ENCODE results near the gene COL4A5. TPM values are rescaled to one million over a fixed set of nuclear protein-coding genes. Genes with fewer than 3 reads are reported as not detected.

The COL4A5 gene
- total and polyA plus RNA-seq, 2 of the 8 experiments (the other 6 are each of a cell fraction or from before 2014, with no cell fraction given): 24.9 to 30.2 TPM

- H3K56ac ChIP-seq (replicated peaks; ENCODE audit: insufficient read length, low read depth, low read length): peak overlapping the region; percentile 70
- no peak overlapping the region for H4K8ac ChIP-seq (ENCODE audit: extremely low read depth, insufficient read depth, low read length)
- no peaks in the 10 kb centered on the region for H3K27me3 ChIP-seq (replicated peaks in 1 of 4; ENCODE audit: control insufficient read depth in 3 of 4, extremely low read depth in 1 of 4, insufficient read depth in 3 of 4, low read length in 3 of 4)
- no peaks in the 10 kb centered on the region for H4K20me1 ChIP-seq (replicated peaks in 1 of 2; ENCODE audit: control insufficient read depth in 1 of 2, insufficient read depth in 2 of 2, low read length in 2 of 2)
- peak overlapping the region; percentile 84 for H3K4me2 ChIP-seq (ENCODE audit: insufficient read depth in 1 of 2, low read depth in 2 of 2, low read length in 2 of 2)
- H2BK15ac ChIP-seq (ENCODE audit: low read length): no peak overlapping the region
- H2AK5ac ChIP-seq (ENCODE audit: low read depth, low read length): no peak overlapping the region
- H4K5ac ChIP-seq (ENCODE audit: insufficient read length, low read depth, low read length): peak overlapping the region; percentile 60
- H3K4me3 ChIP-seq (ENCODE audit: extremely low read depth in 1 of 4, insufficient read depth in 2 of 4, low read depth in 3 of 4, low read length in 4 of 4): peak overlapping the region; percentile 67 to 77 (median 73)
- no peak overlapping the region for H2BK12ac ChIP-seq (ENCODE audit: low read depth, low read length)
- ChIA-PET CTCF (ENCODE audit: partially characterized antibody) (interaction anchor here (0.6 to 1.0 kb wide), 4 partner anchors 8 to 1446 kb away, joined by 3 read pairs; no protein-coding TSS in a partner anchor), POLR2A (ENCODE audit: partially characterized antibody) (interaction anchor here (1.0 to 1.1 kb wide), 2 partner anchors 10 to 14 kb away, joined by 3 read pairs; no protein-coding TSS in a partner anchor)
- H3K27ac ChIP-seq (ENCODE audit: low read depth, low read length): peak overlapping the region; percentile 52; the same call in 1 of the 2 replicates
- 2% methylated on average over 23 of the region's 25 CpGs; no CpG with 5 or more reads in 1 of the 2 experiments for WGBS, 2 experiments (ENCODE audit: extremely low coverage in 1 of 2, insufficient coverage in 1 of 2, insufficient read length in 1 of 2, insufficient replicate concordance in 2 of 2, low coverage in 1 of 2, low lambda C conversion rate in 2 of 2, missing lambda C conversion rate in 1 of 2)
- H2BK5ac ChIP-seq (ENCODE audit: low read depth, low read length): no peak overlapping the region
- no peak overlapping the region for H3K23ac ChIP-seq (ENCODE audit: insufficient read length)
- no peak overlapping the region for H2BK120ac ChIP-seq (replicated peaks; ENCODE audit: low read depth, low read length)
- peaks cover 0 to 43% of the 10 kb centered on the region in 2 experiments; a peak in 2 of 4 replicates for H3K79me2 ChIP-seq (ENCODE audit: control insufficient read depth in 1 of 2, insufficient read depth in 2 of 2, low read length in 2 of 2)
- DNase-seq (ENCODE audit: low read depth in 1 of 2, low spot score in 2 of 2): no peak
- H3K36me3 ChIP-seq (ENCODE audit: control insufficient read depth in 2 of 4, insufficient read depth in 4 of 4, low read length in 3 of 4): peaks cover 0 to 2% (median 0%) of the 10 kb centered on the region in 4 experiments; a peak in 1 of 8 replicates
- H3K9me3 ChIP-seq (ENCODE audit: insufficient read depth in 2 of 2, low read depth in 1 of 2, low read length in 1 of 2): no peaks in the 10 kb centered on the region; a peak in 1 of 4 replicates
- H2BK20ac ChIP-seq (ENCODE audit: low read length): no peak overlapping the region
- peaks cover 4% of the 10 kb centered on the region; the same call in 1 of the 2 replicates for H3K23me2 ChIP-seq (ENCODE audit: low read depth, low read length)
- H4K91ac ChIP-seq (replicated peaks; ENCODE audit: insufficient read length, low read length): no peak overlapping the region
- peak overlapping the region; percentile 99; the same call in 1 of the 2 replicates for H2AFZ ChIP-seq (ENCODE audit: low read length)
- no peak overlapping the region; the same call in none of the 2 replicates for H3K18ac ChIP-seq (ENCODE audit: extremely low read depth, low read length)
- H3K79me1 ChIP-seq (ENCODE audit: low read depth, low read length): no peaks in the 10 kb centered on the region
- peaks cover 0 to 6% (median 1%) of the 10 kb centered on the region in 4 experiments; a peak in 2 of 7 replicates for H3K4me1 ChIP-seq (replicated peaks in 1 of 4; ENCODE audit: control insufficient read depth in 3 of 4, insufficient read depth in 4 of 4, low read length in 3 of 4)
- no peak for FAIRE-seq
- no peak overlapping the region for H3K4ac ChIP-seq (replicated peaks; ENCODE audit: insufficient read length, low read depth, low read length)
- peak overlapping the region; percentile 9 to 60 (median 40) for H3K9ac ChIP-seq (replicated peaks in 1 of 4; ENCODE audit: extremely low read depth in 1 of 4, low read depth in 3 of 4, low read length in 3 of 4)
- no peak overlapping the region for H3K14ac ChIP-seq (ENCODE audit: insufficient read length)
- 0 out of 2 replicates have a peak, but pooled peaks have one; percentile 10 for TF ChIP-seq TAF1 (IDR thresholded peaks at IDR 0.05; ENCODE audit: low read depth, low read length)
Measured at GRCh38 chrX:108439961-108440696, 491 bp downstream of the COL4A5 start.

Measured in H1 (cell line).